Dedifferentiated amniotic fluid mesenchymal stem cell (primary cell): ENCODE results near the gene ANO1.
A peak's percentile ranks its signal among the peaks of the same experiment; 100 is the strongest.
"Not testable (repeated sequence)": the region's sequence is repeated elsewhere in the genome, so short reads cannot be mapped to it uniquely, and the experiment has no call there.

ENCODE experiments used
- DNase-seq: peaks from one replicate; pipeline ENCODE4 v3.0.0-alpha.2; 2016; ENCODE audit errors: extremely low spot score

ANO1 gene

GRCh38 chr11:70189622-70190021, 111.5 kb downstream of the ANO1 start:
- DNase-seq: no peak

- peak; percentile 40 for DNase-seq
Measured at GRCh38 chr11:70191495-70192140, 113.5 kb downstream of the ANO1 start.

- no peak for DNase-seq
Measured at GRCh38 chr11:70192666-70193410, 114.7 kb downstream of the ANO1 start.

- no peak for DNase-seq
Measured at GRCh38 chr11:70193411-70194292, 115.5 kb downstream of the ANO1 start.

GRCh38 chr11:70194792-70195791, 117.0 kb downstream of the ANO1 start:
- no peak for DNase-seq

GRCh38 chr11:70200212-70200844, 122.2 kb downstream of the ANO1 start:
- no peak for DNase-seq

GRCh38 chr11:70201047-70201446, 122.9 kb downstream of the ANO1 start:
- not testable (repeated sequence) for DNase-seq

GRCh38 chr11:70201882-70202861, 124.1 kb downstream of the ANO1 start:
- DNase-seq: no peak

- DNase-seq: peak; percentile 93
Measured at GRCh38 chr11:70202920-70203750, 125.0 kb downstream of the ANO1 start, which contains the start of gene FADD. Gene FADD, plus strand, starts transcription at chr11:70203296. Its CDS starts 164 bp downstream, at chr11:70203460.

GRCh38 chr11:70203751-70204465, 125.8 kb downstream of the ANO1 start:
- DNase-seq: peak; percentile 80

- no peak for DNase-seq
Measured at GRCh38 chr11:70204466-70204799, 126.3 kb downstream of the ANO1 start.

GRCh38 chr11:70205049-70205725, 127.1 kb downstream of the ANO1 start:
- no peak for DNase-seq

GRCh38 chr11:70205766-70206165, 127.6 kb downstream of the ANO1 start:
- DNase-seq: no peak

- no peak for DNase-seq
Measured at GRCh38 chr11:70206226-70206981, 128.3 kb downstream of the ANO1 start.

- no peak for DNase-seq
Measured at GRCh38 chr11:70206982-70207376, 128.9 kb downstream of the ANO1 start.

- DNase-seq: no peak
Measured at GRCh38 chr11:70207531-70208131, 129.5 kb downstream of the ANO1 start.
